HL-60 (cell line): ENCODE data around the gene WDR64.

Source experiments
- GABPA ChIP-seq: IDR thresholded peaks from 2 replicates; pipeline ENCODE4 v1.6.1; 2012; ENCODE audit warnings: low read depth
- POLR2AphosphoS5 ChIP-seq: IDR thresholded peaks from 2 replicates; pipeline ENCODE4 v1.6.1; 2012; ENCODE audit warnings: low read depth
- TF ChIP-seq, protein P1 (sequence below): IDR thresholded peaks from one replicate; pipeline ENCODE4 v1.5.1; 2011; ENCODE audit warnings: low read length, control low read depth, inconsistent platforms; ENCODE audit not compliant: insufficient read depth
- TF ChIP-seq, protein P2 (sequence below): IDR thresholded peaks from 2 replicates; pipeline ENCODE4 v1.6.1; 2012; ENCODE audit warnings: low read depth; ENCODE audit not compliant: insufficient replicate concordance

DNA sequence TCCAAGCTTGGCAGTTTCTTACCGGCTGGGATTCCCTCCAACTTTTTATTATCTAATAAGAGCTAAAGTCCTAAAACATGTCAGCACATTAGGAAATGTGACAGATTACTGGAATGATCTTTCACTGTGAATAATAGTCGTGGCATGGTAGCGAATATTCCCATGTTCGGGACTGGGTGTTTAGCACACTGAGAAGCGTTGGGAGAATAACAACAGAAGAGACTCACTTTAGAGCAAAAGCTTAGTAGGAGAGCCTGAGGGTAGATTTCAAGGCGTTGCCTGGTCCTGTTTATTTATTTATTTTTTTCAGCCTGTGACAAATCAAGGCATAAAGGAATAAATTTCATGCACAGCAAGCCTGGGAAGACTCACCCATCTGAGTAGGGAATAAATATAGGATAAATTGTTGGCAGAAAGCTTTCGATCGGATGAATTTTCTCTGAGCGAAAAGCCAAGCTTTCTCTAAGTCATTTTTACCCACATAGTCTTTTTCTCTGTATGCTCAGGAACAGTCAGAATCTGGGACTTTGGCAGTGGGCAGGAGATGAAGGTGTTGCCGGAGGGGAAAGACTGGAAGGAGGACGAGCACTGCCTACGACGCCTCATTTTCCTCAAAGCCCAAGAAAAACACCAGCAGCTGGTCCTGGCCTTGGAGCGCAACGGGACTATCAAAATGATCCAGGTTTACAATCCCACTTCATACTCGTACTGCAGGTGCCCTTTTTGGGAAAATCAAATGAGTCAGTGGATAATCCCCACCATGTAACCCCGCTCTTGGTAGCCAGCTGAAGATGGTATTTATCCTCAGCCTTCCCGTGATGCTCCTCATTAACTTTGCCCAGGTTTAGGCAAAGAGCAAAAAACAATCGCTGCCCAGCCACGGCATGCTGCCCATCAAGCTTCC lies 97.2 kb downstream of the WDR64 start:
- TF ChIP-seq, protein P1, sequence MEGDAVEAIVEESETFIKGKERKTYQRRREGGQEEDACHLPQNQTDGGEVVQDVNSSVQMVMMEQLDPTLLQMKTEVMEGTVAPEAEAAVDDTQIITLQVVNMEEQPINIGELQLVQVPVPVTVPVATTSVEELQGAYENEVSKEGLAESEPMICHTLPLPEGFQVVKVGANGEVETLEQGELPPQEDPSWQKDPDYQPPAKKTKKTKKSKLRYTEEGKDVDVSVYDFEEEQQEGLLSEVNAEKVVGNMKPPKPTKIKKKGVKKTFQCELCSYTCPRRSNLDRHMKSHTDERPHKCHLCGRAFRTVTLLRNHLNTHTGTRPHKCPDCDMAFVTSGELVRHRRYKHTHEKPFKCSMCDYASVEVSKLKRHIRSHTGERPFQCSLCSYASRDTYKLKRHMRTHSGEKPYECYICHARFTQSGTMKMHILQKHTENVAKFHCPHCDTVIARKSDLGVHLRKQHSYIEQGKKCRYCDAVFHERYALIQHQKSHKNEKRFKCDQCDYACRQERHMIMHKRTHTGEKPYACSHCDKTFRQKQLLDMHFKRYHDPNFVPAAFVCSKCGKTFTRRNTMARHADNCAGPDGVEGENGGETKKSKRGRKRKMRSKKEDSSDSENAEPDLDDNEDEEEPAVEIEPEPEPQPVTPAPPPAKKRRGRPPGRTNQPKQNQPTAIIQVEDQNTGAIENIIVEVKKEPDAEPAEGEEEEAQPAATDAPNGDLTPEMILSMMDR, result no peak
- TF ChIP-seq, protein P2, sequence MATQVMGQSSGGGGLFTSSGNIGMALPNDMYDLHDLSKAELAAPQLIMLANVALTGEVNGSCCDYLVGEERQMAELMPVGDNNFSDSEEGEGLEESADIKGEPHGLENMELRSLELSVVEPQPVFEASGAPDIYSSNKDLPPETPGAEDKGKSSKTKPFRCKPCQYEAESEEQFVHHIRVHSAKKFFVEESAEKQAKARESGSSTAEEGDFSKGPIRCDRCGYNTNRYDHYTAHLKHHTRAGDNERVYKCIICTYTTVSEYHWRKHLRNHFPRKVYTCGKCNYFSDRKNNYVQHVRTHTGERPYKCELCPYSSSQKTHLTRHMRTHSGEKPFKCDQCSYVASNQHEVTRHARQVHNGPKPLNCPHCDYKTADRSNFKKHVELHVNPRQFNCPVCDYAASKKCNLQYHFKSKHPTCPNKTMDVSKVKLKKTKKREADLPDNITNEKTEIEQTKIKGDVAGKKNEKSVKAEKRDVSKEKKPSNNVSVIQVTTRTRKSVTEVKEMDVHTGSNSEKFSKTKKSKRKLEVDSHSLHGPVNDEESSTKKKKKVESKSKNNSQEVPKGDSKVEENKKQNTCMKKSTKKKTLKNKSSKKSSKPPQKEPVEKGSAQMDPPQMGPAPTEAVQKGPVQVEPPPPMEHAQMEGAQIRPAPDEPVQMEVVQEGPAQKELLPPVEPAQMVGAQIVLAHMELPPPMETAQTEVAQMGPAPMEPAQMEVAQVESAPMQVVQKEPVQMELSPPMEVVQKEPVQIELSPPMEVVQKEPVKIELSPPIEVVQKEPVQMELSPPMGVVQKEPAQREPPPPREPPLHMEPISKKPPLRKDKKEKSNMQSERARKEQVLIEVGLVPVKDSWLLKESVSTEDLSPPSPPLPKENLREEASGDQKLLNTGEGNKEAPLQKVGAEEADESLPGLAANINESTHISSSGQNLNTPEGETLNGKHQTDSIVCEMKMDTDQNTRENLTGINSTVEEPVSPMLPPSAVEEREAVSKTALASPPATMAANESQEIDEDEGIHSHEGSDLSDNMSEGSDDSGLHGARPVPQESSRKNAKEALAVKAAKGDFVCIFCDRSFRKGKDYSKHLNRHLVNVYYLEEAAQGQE, result no peak
- no peak for TF ChIP-seq POLR2AphosphoS5
- no peak for TF ChIP-seq GABPA
